CD4-positive, alpha-beta T cell (primary cell): ENCODE data around the gene TREML1. TPM values are rescaled to one million over a fixed set of nuclear protein-coding genes. Genes with fewer than 3 reads are reported as not detected.
A peak's percentile ranks its signal among the peaks of the same experiment; 100 is the strongest.

Experiments used
- ATAC-seq: fragments of 200-7000 bp; cut with Tn5 transposase; one replicate; pipeline ENCODE4 v1.10.0; 2022; ENCODE audit warnings: mild to moderate bottlenecking; ENCODE audit not compliant: poor library complexity
- CTCF ChIA-PET: fragments of 350-600 bp; sonication (Branson Sonifier 250); formaldehyde crosslinking; loops from one replicate; lab custom pipeline; 2021; ENCODE audit warnings: antibody characterized with exemption, inconsistent platforms; lab: Charles Lee
- POLR2A ChIA-PET: fragments of 350-600 bp; sonication (Branson Sonifier 250); formaldehyde crosslinking; loops from one replicate; lab custom pipeline; 2021; ENCODE audit warnings: antibody characterized with exemption, inconsistent platforms; lab: Charles Lee
- DNase-seq, 14 experiments: peaks; one replicate each; pipeline ENCODE4 v3.0.0-alpha.2; 2013 to 2020; ENCODE audit warnings: mixed read lengths in 2 of 14
- H3K27ac ChIP-seq, 2 donors: one replicate each; pipeline versions ENCODE4 v1.5.1 to v1.7.0; 2013; ENCODE audit warnings: low read length in 2 of 2, low read depth in 1 of 2, mild to moderate bottlenecking in 1 of 2
- H3K27me3 ChIP-seq, 2 experiments: 1 replicate in 1 of 2; 2 replicates in 1 of 2; pipeline versions ENCODE4 v1.6.1 to v1.7.0; 2013; ENCODE audit warnings: low read length in 2 of 2, control low read depth in 1 of 2, mild to moderate bottlenecking in 1 of 2, moderate library complexity in 1 of 2; ENCODE audit not compliant: insufficient read depth in 2 of 2, control insufficient read depth in 1 of 2
- H3K36me3 ChIP-seq: one replicate; pipeline ENCODE4 v1.6.1; 2013; ENCODE audit warnings: low read length, control low read depth; ENCODE audit not compliant: insufficient read depth
- H3K4me1 ChIP-seq: one replicate; pipeline ENCODE4 v1.6.1; 2013; ENCODE audit warnings: low read length, control low read depth; ENCODE audit not compliant: insufficient read depth
- H3K4me3 ChIP-seq: one replicate; pipeline ENCODE4 v1.5.1; 2013; ENCODE audit warnings: mild to moderate bottlenecking, low read length, moderate library complexity
- H3K9me3 ChIP-seq, 2 experiments: 1 replicate in 1 of 2; 2 replicates in 1 of 2; pipeline versions ENCODE4 v1.6.1 to v1.7.0; 2013; ENCODE audit warnings: low read length in 2 of 2, mild to moderate bottlenecking in 2 of 2, control low read depth in 1 of 2, moderate library complexity in 1 of 2; ENCODE audit not compliant: control insufficient read depth in 1 of 2, insufficient read depth in 1 of 2
- H3K27ac Mint-ChIP-seq: one replicate; pipeline ENCODE4 v1.8.0; 2020; ENCODE audit warnings: mixed read lengths
- H3K27me3 Mint-ChIP-seq: one replicate; pipeline ENCODE4 v1.8.0; 2021; ENCODE audit warnings: mixed read lengths
- H3K36me3 Mint-ChIP-seq: one replicate; pipeline ENCODE4 v1.8.0; 2021; ENCODE audit warnings: low read depth, mixed read lengths
- H3K4me1 Mint-ChIP-seq: one replicate; pipeline ENCODE4 v1.8.0; 2021; ENCODE audit warnings: low read depth, mixed read lengths
- H3K4me3 Mint-ChIP-seq: one replicate; pipeline ENCODE4 v1.8.0; 2020; ENCODE audit warnings: mild to moderate bottlenecking, mixed read lengths
- H3K9me3 Mint-ChIP-seq: one replicate; pipeline ENCODE4 v1.8.0; 2020; ENCODE audit warnings: mixed read lengths
- CTCF ChIP-seq: fragments of 200-600 bp; IDR thresholded peaks from one replicate; pipeline ENCODE4 v1.8.0; 2022; ENCODE audit warnings: antibody characterized with exemption, mild to moderate bottlenecking
- intact Hi-C, 2 experiments: fragments of 100-400 bp; cut with DNase I in 1 of 2; cut with micrococcal nuclease in 1 of 2; formaldehyde crosslinking; loops; one replicate each; pipeline versions ENCODE4 v1.15.1 to v1.9.0; 2023 to 2025; cut with DNase I, micrococcal nuclease
- total RNA-seq, 174 experiments: library from RNA in 2 of 174; stranded (reverse) in 2 of 174; gene quantifications; one replicate each; pipeline ENCODE4 v1.2.3 and lab custom pipeline; 2021 to 2026

TREML1 gene
- total RNA-seq, 2 experiments from 2014 or later, result not detected

DNA sequence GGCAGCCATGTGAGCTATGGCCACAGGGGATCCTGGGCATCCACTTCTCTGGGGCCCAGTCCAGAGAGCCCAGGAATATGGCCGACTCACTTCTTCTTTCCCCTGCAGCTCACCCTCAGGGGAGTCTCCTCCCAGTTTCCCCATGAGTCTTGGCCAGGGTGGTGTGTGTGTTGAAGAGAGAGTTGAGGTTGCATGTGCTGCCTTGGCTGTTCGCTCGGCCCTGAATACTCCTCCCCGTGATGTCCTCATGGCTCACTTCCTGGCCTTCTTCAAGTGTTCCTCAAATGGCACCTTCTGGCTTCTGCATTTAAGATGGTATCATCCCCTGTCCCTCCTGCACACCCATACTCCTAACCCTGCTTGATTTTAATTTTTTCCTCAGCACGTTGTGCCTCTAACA lies 3.2 kb upstream of the TREML1 start:
- Mint-ChIP-seq H3K36me3 (no peaks in the 10 kb centered on the region), H3K27ac (no peak overlapping the region), H3K4me1 (no peaks in the 10 kb centered on the region), H3K27me3 (peaks cover 9% of the 10 kb centered on the region), H3K4me3 (no peak overlapping the region), H3K9me3 (no peaks in the 10 kb centered on the region)
- Histone ChIP-seq H3K9me3 (no peaks in the 10 kb centered on the region), H3K36me3 (no peaks in the 10 kb centered on the region), H3K27ac (no peak overlapping the region), H3K27me3 (no peaks in the 10 kb centered on the region), H3K4me3 (no peak overlapping the region), H3K4me1 (no peaks in the 10 kb centered on the region)
- intact Hi-C loops, result loop anchor here in 1 of 2 experiments (5.0 kb wide), 1 partner anchor 40 kb away; no protein-coding TSS in a partner anchor
- DNase-seq (peak in 3 of 14 experiments; percentile 8 to 49 (median 27)), ATAC-seq (no peak)
- ChIA-PET CTCF (no interaction called here), POLR2A (no interaction called here)
- no peak for TF ChIP-seq CTCF

DNA sequence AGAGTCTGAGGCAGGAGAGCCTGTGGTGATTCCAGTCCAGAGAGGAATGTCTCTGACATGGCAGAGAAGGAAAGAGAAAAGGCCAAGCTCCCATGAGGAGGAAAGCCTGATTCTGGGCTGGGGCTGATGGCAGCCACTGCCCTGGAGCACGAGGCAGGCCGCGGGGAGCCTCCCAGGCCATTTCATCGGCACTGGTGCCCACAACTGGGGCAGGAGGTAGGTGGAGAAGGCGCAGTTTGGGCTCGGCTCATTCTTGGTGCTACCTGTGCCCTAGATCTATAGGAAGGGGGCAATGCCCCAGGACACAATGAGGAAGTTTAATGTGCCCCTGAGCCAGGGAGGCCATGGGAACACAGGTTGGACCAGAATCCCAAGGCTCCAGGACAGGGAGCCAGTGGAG lies 2.6 kb upstream of the TREML1 start:
- H3K4me1 ChIP-seq, result no peaks in the 10 kb centered on the region
- no peak for DNase-seq
- no peaks in the 10 kb centered on the region for H3K9me3 ChIP-seq
- H3K27ac Mint-ChIP-seq, result no peak overlapping the region
- no peak overlapping the region for H3K27ac ChIP-seq
- ChIA-PET CTCF (no interaction called here), POLR2A (no interaction called here)
- no peak overlapping the region for H3K4me3 Mint-ChIP-seq
- TF ChIP-seq CTCF, result no peak
- no peaks in the 10 kb centered on the region for H3K4me1 Mint-ChIP-seq
- H3K36me3 ChIP-seq, result no peaks in the 10 kb centered on the region
- no peaks in the 10 kb centered on the region for H3K9me3 Mint-ChIP-seq
- no peaks in the 10 kb centered on the region for H3K27me3 ChIP-seq
- peaks cover 4% of the 10 kb centered on the region for H3K27me3 Mint-ChIP-seq
- H3K4me3 ChIP-seq, result no peak overlapping the region
- no peak for ATAC-seq
- intact Hi-C loops, result loop anchor here in 1 of 2 experiments (5.0 kb wide), 1 partner anchor 39 kb away; no protein-coding TSS in a partner anchor
- no peaks in the 10 kb centered on the region for H3K36me3 Mint-ChIP-seq

DNA sequence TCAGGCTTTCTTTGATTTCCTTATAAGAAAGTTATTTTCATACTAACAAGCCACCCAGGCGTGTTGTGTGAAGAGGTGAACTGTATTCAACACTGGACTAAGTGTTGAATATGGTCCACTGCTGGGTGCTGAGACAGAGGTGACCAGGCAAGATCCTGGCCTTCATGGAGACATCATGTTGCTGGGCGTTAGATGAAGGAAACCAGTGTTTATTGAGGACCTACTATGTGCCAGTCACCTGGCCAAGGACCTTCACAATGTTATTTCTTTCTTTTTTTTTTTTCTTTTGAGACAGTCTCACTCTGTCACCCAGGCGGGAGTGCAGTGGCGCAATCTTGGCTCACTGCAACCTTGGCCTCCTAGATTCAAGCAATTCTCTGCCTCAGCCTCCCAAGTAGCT lies 1.9 kb upstream of the TREML1 start:
- H3K4me3 Mint-ChIP-seq, result no peak overlapping the region
- no peak for TF ChIP-seq CTCF
- Histone ChIP-seq H3K9me3 (no peaks in the 10 kb centered on the region), H3K27me3 (no peaks in the 10 kb centered on the region), H3K36me3 (no peaks in the 10 kb centered on the region), H3K4me1 (no peaks in the 10 kb centered on the region), H3K4me3 (no peak overlapping the region), H3K27ac (no peak overlapping the region)
- POLR2A ChIA-PET, result no interaction called here
- intact Hi-C loops, result loop anchor here in 1 of 2 experiments (5.0 kb wide), 1 partner anchor 39 kb away; no protein-coding TSS in a partner anchor
- peaks cover 4% of the 10 kb centered on the region for H3K27me3 Mint-ChIP-seq
- no peaks in the 10 kb centered on the region for H3K4me1 Mint-ChIP-seq
- CTCF ChIA-PET, result no interaction called here
- ATAC-seq (no peak), DNase-seq (no peak)
- H3K27ac Mint-ChIP-seq, result no peak overlapping the region
- H3K9me3 Mint-ChIP-seq, result no peaks in the 10 kb centered on the region
- H3K36me3 Mint-ChIP-seq, result no peaks in the 10 kb centered on the region
